ENCODE measurements around the gene TMEM240. TPM values are rescaled to one million over a fixed set of nuclear protein-coding genes. Genes with fewer than 3 reads are reported as not detected.
A peak's percentile ranks its signal among the peaks of the same experiment; 100 is the strongest.

Gene TMEM240
- total and polyA plus RNA-seq, 9 of the 15 experiments (the other 6 are each of a cell fraction or from before 2014, with no cell fraction given): 0.24 to 2.0 (median 0.69) TPM; not detected in 5

DNA sequence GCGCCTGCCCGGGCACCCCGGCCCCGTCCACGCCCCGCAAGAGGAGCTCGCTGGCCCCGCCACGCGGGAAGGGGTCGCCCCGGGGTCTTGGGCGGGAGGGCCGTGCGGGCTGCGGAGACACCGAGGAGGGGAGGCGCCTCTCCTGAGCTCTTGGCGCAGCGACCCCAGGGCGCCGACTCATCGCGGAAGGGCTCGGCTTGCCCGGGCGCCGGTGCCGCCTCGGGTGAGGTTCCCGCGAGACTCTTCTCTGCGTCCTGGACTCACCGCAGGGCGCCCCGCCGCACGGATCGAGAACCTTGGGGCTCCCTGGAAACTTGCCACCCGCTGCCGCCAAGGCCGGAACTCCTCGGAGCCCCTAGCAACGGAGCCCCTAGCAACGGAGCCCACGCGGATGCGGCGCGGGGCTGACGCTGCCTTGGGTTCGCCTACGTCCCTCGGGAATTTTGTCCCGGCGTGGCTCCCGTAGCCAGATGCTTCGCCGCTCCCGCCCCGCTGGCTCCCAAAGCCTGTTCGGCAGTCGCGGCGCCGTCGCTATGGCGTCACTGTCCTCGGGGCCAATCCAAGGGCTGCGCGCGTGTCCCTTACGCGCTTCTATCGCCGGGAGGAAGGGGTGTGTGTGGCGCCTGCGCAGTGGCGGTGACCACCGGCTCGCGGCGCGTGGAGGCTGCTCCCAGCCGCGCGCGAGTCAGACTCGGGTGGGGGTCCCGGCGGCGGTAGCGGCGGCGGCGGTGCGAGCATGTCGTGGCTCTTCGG lies 28.7 kb downstream of the TMEM240 start, which contains the start of gene ATAD3A (continued):
- TF ChIP-seq, protein P1, sequence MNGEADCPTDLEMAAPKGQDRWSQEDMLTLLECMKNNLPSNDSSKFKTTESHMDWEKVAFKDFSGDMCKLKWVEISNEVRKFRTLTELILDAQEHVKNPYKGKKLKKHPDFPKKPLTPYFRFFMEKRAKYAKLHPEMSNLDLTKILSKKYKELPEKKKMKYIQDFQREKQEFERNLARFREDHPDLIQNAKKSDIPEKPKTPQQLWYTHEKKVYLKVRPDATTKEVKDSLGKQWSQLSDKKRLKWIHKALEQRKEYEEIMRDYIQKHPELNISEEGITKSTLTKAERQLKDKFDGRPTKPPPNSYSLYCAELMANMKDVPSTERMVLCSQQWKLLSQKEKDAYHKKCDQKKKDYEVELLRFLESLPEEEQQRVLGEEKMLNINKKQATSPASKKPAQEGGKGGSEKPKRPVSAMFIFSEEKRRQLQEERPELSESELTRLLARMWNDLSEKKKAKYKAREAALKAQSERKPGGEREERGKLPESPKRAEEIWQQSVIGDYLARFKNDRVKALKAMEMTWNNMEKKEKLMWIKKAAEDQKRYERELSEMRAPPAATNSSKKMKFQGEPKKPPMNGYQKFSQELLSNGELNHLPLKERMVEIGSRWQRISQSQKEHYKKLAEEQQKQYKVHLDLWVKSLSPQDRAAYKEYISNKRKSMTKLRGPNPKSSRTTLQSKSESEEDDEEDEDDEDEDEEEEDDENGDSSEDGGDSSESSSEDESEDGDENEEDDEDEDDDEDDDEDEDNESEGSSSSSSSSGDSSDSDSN (IDR thresholded peaks at IDR 0.05; ENCODE audit: borderline replicate concordance in 1 of 2, low read depth in 2 of 2, low read length in 2 of 2): peak; percentile 70 to 87; a peak in 2 of 4 replicates
- TF ChIP-seq, protein P2, sequence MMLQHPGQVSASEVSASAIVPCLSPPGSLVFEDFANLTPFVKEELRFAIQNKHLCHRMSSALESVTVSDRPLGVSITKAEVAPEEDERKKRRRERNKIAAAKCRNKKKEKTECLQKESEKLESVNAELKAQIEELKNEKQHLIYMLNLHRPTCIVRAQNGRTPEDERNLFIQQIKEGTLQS (IDR thresholded peaks at IDR 0.05): peak; percentile 49
- TF ChIP-seq, protein P2 (CRISPR knock-in tag; conservative IDR thresholded peaks at IDR 0.05): no peak; the same call in 1 of the 2 replicates
- TF ChIP-seq, protein P3, sequence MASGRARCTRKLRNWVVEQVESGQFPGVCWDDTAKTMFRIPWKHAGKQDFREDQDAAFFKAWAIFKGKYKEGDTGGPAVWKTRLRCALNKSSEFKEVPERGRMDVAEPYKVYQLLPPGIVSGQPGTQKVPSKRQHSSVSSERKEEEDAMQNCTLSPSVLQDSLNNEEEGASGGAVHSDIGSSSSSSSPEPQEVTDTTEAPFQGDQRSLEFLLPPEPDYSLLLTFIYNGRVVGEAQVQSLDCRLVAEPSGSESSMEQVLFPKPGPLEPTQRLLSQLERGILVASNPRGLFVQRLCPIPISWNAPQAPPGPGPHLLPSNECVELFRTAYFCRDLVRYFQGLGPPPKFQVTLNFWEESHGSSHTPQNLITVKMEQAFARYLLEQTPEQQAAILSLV (tag; IDR thresholded peaks at IDR 0.05): no peak
- TF ChIP-seq, protein P4, sequence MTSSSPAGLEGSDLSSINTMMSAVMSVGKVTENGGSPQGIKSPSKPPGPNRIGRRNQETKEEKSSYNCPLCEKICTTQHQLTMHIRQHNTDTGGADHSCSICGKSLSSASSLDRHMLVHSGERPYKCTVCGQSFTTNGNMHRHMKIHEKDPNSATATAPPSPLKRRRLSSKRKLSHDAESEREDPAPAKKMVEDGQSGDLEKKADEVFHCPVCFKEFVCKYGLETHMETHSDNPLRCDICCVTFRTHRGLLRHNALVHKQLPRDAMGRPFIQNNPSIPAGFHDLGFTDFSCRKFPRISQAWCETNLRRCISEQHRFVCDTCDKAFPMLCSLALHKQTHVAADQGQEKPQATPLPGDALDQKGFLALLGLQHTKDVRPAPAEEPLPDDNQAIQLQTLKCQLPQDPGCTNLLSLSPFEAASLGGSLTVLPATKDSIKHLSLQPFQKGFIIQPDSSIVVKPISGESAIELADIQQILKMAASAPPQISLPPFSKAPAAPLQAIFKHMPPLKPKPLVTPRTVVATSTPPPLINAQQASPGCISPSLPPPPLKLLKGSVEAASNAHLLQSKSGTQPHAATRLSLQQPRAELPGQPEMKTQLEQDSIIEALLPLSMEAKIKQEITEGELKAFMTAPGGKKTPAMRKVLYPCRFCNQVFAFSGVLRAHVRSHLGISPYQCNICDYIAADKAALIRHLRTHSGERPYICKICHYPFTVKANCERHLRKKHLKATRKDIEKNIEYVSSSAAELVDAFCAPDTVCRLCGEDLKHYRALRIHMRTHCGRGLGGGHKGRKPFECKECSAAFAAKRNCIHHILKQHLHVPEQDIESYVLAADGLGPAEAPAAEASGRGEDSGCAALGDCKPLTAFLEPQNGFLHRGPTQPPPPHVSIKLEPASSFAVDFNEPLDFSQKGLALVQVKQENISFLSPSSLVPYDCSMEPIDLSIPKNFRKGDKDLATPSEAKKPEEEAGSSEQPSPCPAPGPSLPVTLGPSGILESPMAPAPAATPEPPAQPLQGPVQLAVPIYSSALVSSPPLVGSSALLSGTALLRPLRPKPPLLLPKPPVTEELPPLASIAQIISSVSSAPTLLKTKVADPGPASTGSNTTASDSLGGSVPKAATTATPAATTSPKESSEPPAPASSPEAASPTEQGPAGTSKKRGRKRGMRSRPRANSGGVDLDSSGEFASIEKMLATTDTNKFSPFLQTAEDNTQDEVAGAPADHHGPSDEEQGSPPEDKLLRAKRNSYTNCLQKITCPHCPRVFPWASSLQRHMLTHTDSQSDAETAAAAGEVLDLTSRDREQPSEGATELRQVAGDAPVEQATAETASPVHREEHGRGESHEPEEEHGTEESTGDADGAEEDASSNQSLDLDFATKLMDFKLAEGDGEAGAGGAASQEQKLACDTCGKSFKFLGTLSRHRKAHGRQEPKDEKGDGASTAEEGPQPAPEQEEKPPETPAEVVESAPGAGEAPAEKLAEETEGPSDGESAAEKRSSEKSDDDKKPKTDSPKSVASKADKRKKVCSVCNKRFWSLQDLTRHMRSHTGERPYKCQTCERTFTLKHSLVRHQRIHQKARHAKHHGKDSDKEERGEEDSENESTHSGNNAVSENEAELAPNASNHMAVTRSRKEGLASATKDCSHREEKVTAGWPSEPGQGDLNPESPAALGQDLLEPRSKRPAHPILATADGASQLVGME (CRISPR knock-in tag; IDR thresholded peaks at IDR 0.05): no peak
- TF ChIP-seq TGIF2 (CRISPR knock-in tag; IDR thresholded peaks at IDR 0.05): peak; percentile 91
- TF ChIP-seq, protein P5, sequence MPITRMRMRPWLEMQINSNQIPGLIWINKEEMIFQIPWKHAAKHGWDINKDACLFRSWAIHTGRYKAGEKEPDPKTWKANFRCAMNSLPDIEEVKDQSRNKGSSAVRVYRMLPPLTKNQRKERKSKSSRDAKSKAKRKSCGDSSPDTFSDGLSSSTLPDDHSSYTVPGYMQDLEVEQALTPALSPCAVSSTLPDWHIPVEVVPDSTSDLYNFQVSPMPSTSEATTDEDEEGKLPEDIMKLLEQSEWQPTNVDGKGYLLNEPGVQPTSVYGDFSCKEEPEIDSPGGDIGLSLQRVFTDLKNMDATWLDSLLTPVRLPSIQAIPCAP (CRISPR knock-in tag; IDR thresholded peaks at IDR 0.05; ENCODE audit: borderline replicate concordance): no peak
- TF ChIP-seq OTX1 (CRISPR knock-in tag; IDR thresholded peaks at IDR 0.05): no peak
- no peak for TF ChIP-seq MTF1 (CRISPR knock-in tag; IDR thresholded peaks at IDR 0.05; ENCODE audit: borderline replicate concordance)
- no peak for TF ChIP-seq POLR3G (IDR thresholded peaks at IDR 0.05; ENCODE audit: extremely low read depth, insufficient read length, insufficient replicate concordance)
- peak; percentile 94 for TF ChIP-seq SIN3B (IDR thresholded peaks at IDR 0.05; ENCODE audit: low read depth)
- TF ChIP-seq ZNF75A (CRISPR knock-in tag; IDR thresholded peaks at IDR 0.05): no peak
- TF ChIP-seq TEAD2 (tag; IDR thresholded peaks at IDR 0.05): no peak
- TF ChIP-seq ZNF780A (CRISPR knock-in tag; IDR thresholded peaks at IDR 0.05): no peak
- TF ChIP-seq ZNF695 (CRISPR knock-in tag; IDR thresholded peaks at IDR 0.05): no peak
- no peak for TF ChIP-seq SMARCA4 (IDR thresholded peaks at IDR 0.05)
- peak; percentile 91; the same call in 1 of the 2 replicates for TF ChIP-seq KAT7 (CRISPR knock-in tag; IDR thresholded peaks at IDR 0.05; ENCODE audit: borderline replicate concordance)
